ENCODE results near the gene COL25A1. TPM values are rescaled to one million over a fixed set of nuclear protein-coding genes. Genes with fewer than 3 reads are reported as not detected.

The COL25A1 gene
- total and polyA plus RNA-seq, 2 experiments from 2014 or later: 0.28 to 1.9 TPM

- H2AFZ ChIP-seq: no peak overlapping the region
- peaks cover 4% of the 10 kb centered on the region for H3K4me1 ChIP-seq (ENCODE audit: insufficient read depth)
- no peaks in the 10 kb centered on the region for H3K9me3 ChIP-seq (ENCODE audit: low read depth)
- H3K4me3 ChIP-seq: no peak overlapping the region
- H3K79me2 ChIP-seq: no peaks in the 10 kb centered on the region
- H3K9me2 ChIP-seq (replicated peaks; ENCODE audit: insufficient read depth): no peaks in the 10 kb centered on the region
- WGBS (ENCODE audit: low lambda C conversion rate, missing lambda C conversion rate): 72% methylated on average over 6 of the region's 6 CpGs
- H3K27me3 ChIP-seq: no peaks in the 10 kb centered on the region
- TF ChIP-seq EZH2 (IDR thresholded peaks at IDR 0.05; ENCODE audit: borderline replicate concordance) (no peak), CTCF (IDR thresholded peaks at IDR 0.05; ENCODE audit: poor library complexity) (no peak), EZH2phosphoT487 (IDR thresholded peaks at IDR 0.05; ENCODE audit: low read depth, severe bottlenecking, unreplicated experiment) (no peak)
- H4K20me1 ChIP-seq (ENCODE audit: insufficient read depth, poor library complexity, severe bottlenecking): no peaks in the 10 kb centered on the region
- H3K27ac ChIP-seq: no peak overlapping the region
- DNase-seq (ENCODE audit: low spot score): no peak
- H3K4me2 ChIP-seq: no peak overlapping the region
- no peaks in the 10 kb centered on the region for H3K36me3 ChIP-seq (replicated peaks; ENCODE audit: insufficient read depth, low read depth)
Observed at GRCh38 chr4:109131559-109131958, 170.9 kb downstream of the COL25A1 start.

- WGBS (ENCODE audit: low lambda C conversion rate, missing lambda C conversion rate): 76% methylated on average over 2 of the region's 2 CpGs
- H3K9me3 ChIP-seq (ENCODE audit: low read depth): no peaks in the 10 kb centered on the region
- TF ChIP-seq EZH2phosphoT487 (IDR thresholded peaks at IDR 0.05; ENCODE audit: low read depth, severe bottlenecking, unreplicated experiment): no peak
- no peak for TF ChIP-seq CTCF (IDR thresholded peaks at IDR 0.05; ENCODE audit: poor library complexity)
- TF ChIP-seq EZH2 (IDR thresholded peaks at IDR 0.05; ENCODE audit: borderline replicate concordance): no peak
Observed at GRCh38 chr4:109128589-109128988, 173.9 kb downstream of the COL25A1 start.

GRCh38 chr4:109127866-109128265, 174.6 kb downstream of the COL25A1 start:
- TF ChIP-seq EZH2phosphoT487 (IDR thresholded peaks at IDR 0.05; ENCODE audit: low read depth, severe bottlenecking, unreplicated experiment) (no peak), EZH2 (IDR thresholded peaks at IDR 0.05; ENCODE audit: borderline replicate concordance) (no peak), CTCF (IDR thresholded peaks at IDR 0.05; ENCODE audit: poor library complexity) (no peak)
- no peak for DNase-seq (ENCODE audit: low spot score)
- Histone ChIP-seq H3K27me3 (no peaks in the 10 kb centered on the region), H3K9me2 (replicated peaks; ENCODE audit: insufficient read depth) (no peaks in the 10 kb centered on the region), H3K79me2 (no peaks in the 10 kb centered on the region), H3K4me3 (no peak overlapping the region), H2AFZ (no peak overlapping the region), H3K4me2 (no peak overlapping the region), H3K9me3 (ENCODE audit: low read depth) (no peaks in the 10 kb centered on the region), H3K4me1 (ENCODE audit: insufficient read depth) (peaks cover 4% of the 10 kb centered on the region), H4K20me1 (ENCODE audit: insufficient read depth, poor library complexity, severe bottlenecking) (no peaks in the 10 kb centered on the region), H3K36me3 (replicated peaks; ENCODE audit: insufficient read depth, low read depth) (no peaks in the 10 kb centered on the region), H3K27ac (no peak overlapping the region)
- 63% methylated on average over 2 of the region's 2 CpGs for WGBS (ENCODE audit: low lambda C conversion rate, missing lambda C conversion rate)

More at GRCh38 chr4:109128589-109128988, 173.9 kb downstream of the COL25A1 start:
- Histone ChIP-seq H3K79me2 (no peaks in the 10 kb centered on the region), H2AFZ (no peak overlapping the region), H3K36me3 (replicated peaks; ENCODE audit: insufficient read depth, low read depth) (no peaks in the 10 kb centered on the region), H4K20me1 (ENCODE audit: insufficient read depth, poor library complexity, severe bottlenecking) (no peaks in the 10 kb centered on the region), H3K4me2 (no peak overlapping the region), H3K9me2 (replicated peaks; ENCODE audit: insufficient read depth) (no peaks in the 10 kb centered on the region), H3K27me3 (no peaks in the 10 kb centered on the region), H3K4me1 (ENCODE audit: insufficient read depth) (peaks cover 4% of the 10 kb centered on the region), H3K27ac (no peak overlapping the region), H3K4me3 (no peak overlapping the region)
- DNase-seq (ENCODE audit: low spot score): no peak

- 92% methylated on average over 2 of the region's 2 CpGs for WGBS (ENCODE audit: low lambda C conversion rate, missing lambda C conversion rate)
- Histone ChIP-seq H3K27me3 (no peaks in the 10 kb centered on the region), H3K79me2 (no peaks in the 10 kb centered on the region), H3K4me3 (no peak overlapping the region), H3K9me2 (replicated peaks; ENCODE audit: insufficient read depth) (no peaks in the 10 kb centered on the region), H3K9me3 (ENCODE audit: low read depth) (no peaks in the 10 kb centered on the region), H3K36me3 (replicated peaks; ENCODE audit: insufficient read depth, low read depth) (no peaks in the 10 kb centered on the region), H2AFZ (no peak overlapping the region), H3K4me2 (no peak overlapping the region), H4K20me1 (ENCODE audit: insufficient read depth, poor library complexity, severe bottlenecking) (no peaks in the 10 kb centered on the region), H3K27ac (no peak overlapping the region), H3K4me1 (ENCODE audit: insufficient read depth) (peaks cover 4% of the 10 kb centered on the region)
- no peak for DNase-seq (ENCODE audit: low spot score)
- TF ChIP-seq EZH2phosphoT487 (IDR thresholded peaks at IDR 0.05; ENCODE audit: low read depth, severe bottlenecking, unreplicated experiment) (no peak), EZH2 (IDR thresholded peaks at IDR 0.05; ENCODE audit: borderline replicate concordance) (no peak), CTCF (IDR thresholded peaks at IDR 0.05; ENCODE audit: poor library complexity) (no peak)
Observed at GRCh38 chr4:109126856-109127255, 175.6 kb downstream of the COL25A1 start.

All from hepatocyte (in vitro differentiated cells).